NCI-H1417 treated with DMSO at 0.1 percent for 48 hours (cell line): ENCODE data around the gene NKX6-1.

ENCODE experiments used
- DNase-seq: peaks from one replicate; lab custom pipeline; 2025; lab: John Stamatoyannopoulos, UW

NKX6-1 gene

DNA sequence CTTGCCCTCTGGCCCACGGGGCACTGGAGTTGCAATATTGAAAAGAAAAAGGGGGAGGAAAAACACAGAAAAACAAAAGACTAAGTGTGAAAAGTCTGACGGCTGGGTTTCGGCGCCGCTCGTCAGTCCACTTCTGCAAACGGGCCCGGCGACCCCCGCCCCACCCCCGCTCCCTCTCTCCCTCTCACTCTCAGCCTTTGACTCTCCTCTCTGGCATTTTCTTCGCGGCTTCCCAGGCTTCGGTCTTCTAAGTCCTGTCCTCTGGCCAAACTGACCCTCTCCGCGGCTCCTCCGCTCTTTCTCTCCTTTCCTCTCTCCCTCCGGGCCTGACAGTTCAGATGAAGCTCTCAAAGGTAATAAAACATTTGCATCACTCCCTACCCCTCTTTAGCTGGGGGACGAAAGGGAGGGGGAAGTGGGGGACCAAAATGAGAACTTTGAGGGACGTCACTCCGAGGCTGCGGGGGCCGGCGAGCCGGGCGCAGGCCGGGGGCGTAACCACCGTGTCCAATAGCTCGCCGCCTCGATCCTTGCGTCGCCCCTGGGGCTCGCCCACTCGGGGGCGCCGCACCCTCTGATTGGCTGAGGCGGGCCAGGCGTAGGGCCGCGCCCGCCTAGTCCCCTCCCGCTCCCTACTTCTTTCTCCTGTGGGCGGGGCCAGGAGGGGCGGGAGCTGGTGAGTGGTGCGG, at the start of gene NKX6-1:
NKX6-1 (minus strand) TSS at position 358 of the 689 bp plus-strand sequence. CDS start 1,064 bp downstream, outside the sequence.
- DNase-seq = no peak

DNA sequence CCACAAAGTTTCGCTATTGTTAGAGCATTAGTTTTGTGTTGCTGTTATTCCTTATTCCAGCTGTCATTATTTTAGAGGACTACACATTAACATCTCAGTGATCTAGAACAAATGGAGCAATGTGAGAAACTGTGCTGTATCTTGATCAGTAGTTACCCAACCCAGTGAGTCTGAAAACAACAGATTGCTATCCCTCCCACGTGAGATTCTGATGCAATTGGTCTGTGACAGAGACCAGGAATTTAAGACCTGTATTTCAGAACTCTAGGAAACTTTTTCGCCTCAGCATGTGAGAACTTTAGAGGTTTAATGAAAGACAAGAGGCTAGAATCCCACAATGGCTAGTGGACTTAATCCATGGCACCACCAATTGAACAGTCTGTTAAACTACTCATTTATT, 48.1 kb upstream of the NKX6-1 start:
- no peak for DNase-seq

DNA sequence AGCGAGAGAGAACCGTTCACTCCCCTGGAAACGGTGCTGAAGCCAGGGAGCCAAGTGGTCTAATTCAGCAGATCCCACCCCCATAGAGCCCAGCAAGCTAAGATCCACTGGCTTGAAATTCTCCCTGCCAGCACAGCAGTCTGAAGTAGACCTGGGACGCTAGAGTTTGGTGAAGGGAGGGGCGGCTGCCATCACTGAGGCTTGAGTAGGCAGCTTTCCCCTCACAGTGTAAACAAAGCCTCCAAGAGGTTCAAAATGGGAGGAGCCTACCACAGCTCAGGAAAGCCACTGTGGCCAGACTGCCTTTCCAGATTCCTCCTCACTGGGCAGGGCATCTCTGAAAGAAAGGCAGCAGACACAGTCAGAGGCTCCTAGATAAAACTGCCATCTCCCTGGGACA, 46.0 kb upstream of the NKX6-1 start:
- DNase-seq = no peak

DNA sequence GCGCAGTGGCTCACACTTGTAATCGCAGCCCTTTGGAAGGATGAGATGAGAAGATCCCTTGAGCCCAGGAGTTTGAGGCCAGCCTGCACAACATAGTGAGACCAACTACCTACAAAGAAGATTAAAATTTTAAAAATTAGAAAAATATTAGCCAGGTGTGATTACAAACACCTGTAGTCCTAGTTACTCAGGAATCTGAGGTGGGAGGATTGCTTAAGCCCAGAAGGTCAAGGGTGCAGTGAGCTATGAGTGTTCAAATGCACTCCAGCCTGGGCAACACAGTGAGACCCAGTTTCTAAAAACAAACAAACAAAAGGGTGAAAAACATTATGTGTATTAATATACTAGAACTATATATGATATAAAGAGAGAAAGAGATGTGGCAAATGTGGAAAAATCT, 36.8 kb upstream of the NKX6-1 start:
- DNase-seq = no peak

DNA sequence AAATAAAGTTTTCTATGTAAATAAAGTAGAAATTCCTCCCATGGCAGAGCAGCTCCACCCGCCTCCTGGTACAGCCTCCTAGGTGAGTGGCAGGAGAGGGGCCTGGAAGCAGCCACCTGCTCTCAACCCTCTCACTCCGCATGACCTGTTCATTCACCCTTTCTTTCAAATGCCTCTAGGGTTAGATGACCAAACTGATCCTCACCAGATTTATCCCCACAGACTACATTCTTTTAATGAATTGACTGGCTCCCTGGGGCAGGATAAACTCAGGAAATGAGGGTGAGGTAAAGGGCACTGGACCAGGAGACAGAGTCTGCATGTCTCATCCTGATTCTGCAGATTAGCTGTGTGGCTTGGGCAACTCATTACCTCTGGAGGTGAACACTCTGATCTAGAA, 32.6 kb upstream of the NKX6-1 start:
- no peak for DNase-seq

DNA sequence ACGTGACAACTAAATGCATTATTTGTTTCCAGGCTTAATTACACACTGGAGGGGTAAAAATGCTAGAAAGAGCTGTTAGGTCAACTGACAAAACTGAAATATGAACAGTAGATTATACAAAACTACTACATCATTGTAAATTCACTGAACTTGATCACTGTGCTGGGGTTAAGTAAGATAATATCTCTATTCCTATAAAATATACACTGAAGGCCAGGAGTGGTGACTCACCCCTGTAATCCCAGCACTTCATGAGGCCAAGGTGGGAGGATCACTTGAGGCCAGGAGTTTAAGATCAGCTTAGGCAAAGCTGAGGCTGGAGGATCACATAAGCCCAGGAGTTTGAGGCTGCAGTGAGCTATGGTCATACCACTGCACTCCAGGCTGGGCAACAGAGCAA, 31.8 kb upstream of the NKX6-1 start:
- no peak for DNase-seq

- DNase-seq = no peak
These were observed 31.4 kb upstream of the NKX6-1 start for GRCh38 chr4:84530454-84530853.

DNA sequence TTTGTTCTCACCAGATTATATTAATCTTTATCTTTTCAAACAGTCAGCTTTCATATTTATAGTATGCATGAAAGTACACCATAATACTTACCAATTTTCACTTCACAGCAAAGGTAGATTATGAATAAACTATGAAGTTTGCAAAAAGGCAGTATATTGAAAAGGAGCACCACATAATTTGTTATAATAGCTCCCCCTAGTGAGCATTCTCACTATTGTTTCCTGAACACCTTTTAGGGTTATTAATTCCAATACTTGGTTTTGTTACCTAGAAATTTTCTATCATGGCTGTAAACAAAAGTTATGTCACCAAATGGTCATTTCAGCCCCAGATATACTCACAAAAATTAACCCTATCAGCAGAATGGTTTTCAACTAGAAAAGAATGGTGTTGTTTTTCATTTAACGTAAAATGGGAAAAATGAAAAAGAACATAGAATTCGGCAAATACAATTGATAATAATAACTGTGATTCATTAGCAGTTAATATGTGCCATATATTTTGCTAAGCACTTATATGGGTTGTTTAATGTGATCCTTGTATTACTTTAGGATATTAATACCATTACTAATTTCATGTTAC, 30.2 kb upstream of the NKX6-1 start:
- DNase-seq = no peak

GRCh38 chr4:84527391-84527790, 28.3 kb upstream of the NKX6-1 start:
- DNase-seq = no peak

DNA sequence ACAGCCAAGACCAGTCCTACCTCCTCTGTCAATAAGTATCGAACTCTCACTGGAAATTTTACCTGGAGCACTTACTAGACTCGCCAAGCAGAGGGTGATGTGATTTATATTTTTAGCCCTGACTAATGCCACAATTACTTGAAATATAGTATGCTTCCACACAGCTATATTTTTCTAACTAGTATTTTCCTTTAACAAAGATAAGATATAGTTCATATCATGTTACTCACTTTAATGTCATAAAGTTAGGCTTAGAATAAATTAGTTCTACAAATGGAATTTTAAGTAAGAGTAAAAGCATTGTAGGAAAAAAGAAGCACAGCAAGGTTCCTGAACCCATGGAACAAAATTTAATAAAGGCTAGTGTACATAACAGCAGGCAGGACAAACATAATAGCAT, 16.0 kb upstream of the NKX6-1 start:
- no peak for DNase-seq

DNA sequence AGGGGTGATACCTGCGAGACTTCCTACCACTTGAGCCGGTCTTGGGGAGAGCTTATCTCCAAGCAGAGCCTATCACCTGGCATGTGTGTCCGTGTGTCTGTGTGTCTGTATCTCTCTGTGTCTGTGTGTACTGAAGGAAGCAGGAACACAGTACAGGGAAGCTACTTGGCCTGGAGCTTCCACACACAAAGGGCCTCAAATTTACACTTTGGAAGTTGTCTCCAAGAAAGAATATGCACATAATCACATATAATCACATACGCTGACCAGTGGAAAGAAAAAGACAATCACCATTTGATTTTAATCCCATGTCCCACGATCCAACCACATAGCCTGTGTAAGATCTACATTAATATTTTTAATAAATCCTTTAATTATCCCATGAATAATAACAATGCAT, 13.2 kb upstream of the NKX6-1 start:
- DNase-seq = no peak

GRCh38 chr4:84511703-84512102, 12.6 kb upstream of the NKX6-1 start:
- no peak for DNase-seq

DNA sequence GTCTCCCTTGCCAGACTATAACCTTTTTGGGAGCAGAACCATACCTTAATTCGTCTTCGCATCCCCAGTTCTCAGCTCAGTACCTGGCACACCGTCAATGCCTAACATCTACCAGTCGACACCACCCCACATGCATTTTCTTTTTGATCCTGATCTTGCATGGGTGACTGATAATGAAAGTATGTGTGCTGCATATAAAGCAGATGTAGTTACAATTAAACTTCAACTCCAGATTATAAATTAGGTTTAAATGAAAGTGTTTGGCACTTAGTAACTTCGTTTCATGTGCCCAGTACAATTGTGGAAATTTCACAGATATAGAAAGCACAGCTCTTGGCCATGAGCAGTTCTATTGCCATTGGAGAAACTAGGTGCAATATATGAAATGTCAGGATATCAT, 8.8 kb upstream of the NKX6-1 start:
- DNase-seq = no peak

DNA sequence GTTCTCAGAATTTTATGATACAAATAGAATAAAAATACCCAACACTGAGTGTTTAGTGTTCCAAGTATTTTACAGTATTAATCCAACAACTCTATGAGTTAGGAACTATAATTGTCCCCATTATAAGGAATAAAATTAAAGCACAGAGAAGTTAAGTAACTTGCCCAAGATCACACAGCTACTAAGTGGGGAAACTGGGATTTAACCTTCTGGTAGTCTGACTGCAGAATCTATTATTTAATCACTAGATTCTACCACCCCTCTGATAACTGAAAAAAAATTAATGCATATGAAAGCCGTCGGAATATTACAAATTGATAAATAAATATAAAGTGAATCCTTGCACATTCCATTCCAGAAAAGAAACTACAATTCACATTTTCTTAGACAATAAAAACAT, 5.7 kb upstream of the NKX6-1 start:
- DNase-seq = no peak

- DNase-seq = peak; percentile 30
These were observed 4.7 kb upstream of the NKX6-1 start for GRCh38 chr4:84503495-84504437.

DNA sequence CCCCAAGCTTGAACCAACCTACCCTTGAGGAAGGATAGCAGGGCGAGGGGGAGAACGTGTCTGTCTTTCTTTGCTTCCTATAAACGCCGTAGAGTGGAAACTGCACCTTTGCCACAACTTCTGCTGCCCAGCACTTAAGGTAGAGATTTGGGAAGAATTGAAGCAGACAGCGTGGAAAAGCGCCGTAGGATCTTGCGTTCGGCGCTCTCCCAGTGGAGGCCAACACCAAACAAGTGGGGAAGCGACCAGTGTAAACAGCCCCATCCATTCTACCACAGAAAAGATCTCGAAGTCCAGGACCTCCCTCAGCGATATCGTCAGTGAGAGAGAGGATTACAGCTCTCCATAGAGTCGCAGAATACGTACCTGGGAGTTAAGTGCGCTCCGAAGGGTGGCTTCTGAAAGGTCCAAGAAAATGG, 3.9 kb upstream of the NKX6-1 start:
- DNase-seq = no peak

- DNase-seq = no peak
These were observed 3.4 kb upstream of the NKX6-1 start for GRCh38 chr4:84502333-84502954.

GRCh38 chr4:84501721-84502267, 2.7 kb upstream of the NKX6-1 start:
- DNase-seq = no peak

DNA sequence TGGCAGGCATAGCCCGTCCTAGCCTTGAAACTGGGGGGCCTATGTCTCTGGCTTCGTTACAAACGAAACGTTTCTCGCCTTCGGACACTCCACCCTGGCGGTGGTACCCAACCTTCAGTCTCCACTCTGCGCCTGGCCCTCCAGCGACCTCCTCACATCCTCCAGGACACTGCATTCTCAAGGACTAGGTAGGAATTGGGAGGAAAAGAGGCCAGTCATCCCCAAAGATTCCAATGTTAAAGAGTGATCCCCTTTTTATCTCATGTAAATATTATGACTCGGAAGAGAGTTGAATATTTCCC, 2.1 kb upstream of the NKX6-1 start:
- DNase-seq = no peak

- no peak for DNase-seq
These were observed 1.5 kb upstream of the NKX6-1 start for GRCh38 chr4:84500386-84501201.

- DNase-seq = no peak
These were observed 511 bp upstream of the NKX6-1 start for GRCh38 chr4:84499624-84499982.
